ENCODE results near the gene KIF13A.
"Not testable (repeated sequence)": the region's sequence is repeated elsewhere in the genome, so short reads cannot be mapped to it uniquely, and the experiment has no call there.

Gene KIF13A

GRCh38 chr6:17979479-17979878 is 8.0 kb downstream of the KIF13A start:
- Mint-ChIP-seq H3K4me1 (peaks cover 4% of the 10 kb centered on the region), H3K27me3 (ENCODE audit: low read depth, poor library complexity) (no peaks in the 10 kb centered on the region), H3K27ac (no peak overlapping the region), H3K4me3 (no peak overlapping the region), H3K36me3 (ENCODE audit: low read depth) (peaks cover 41% of the 10 kb centered on the region), H3K9me3 (peaks cover 10% of the 10 kb centered on the region)
- no peak for TF ChIP-seq CTCF (IDR thresholded peaks at IDR 0.05)
- DNase-seq: no peak

DNA sequence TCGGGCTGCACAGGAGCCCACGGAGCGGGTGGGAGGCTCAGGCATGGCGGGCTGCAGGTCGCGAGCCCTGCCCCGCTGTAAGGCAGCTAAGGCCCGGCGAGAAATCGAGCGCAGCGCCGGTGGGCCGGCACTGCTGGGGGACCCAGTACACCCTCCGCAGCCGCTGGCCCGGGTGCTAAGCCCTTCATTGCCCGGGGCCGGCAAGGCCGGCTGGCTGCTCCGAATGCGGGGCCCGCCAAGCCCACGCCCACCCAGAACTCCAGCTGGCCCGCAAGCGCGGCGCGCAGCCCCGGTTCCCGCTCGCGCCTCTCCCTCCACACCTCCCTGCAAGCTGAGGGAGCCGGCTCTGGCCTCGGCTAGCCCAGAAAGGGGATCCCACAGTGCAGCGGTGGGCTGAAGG is 11.2 kb downstream of the KIF13A start:
- H3K9me3 Mint-ChIP-seq; DNase-seq; H3K4me3 Mint-ChIP-seq; H3K27me3 Mint-ChIP-seq (ENCODE audit: low read depth, poor library complexity); H3K27ac Mint-ChIP-seq: not testable (repeated sequence)
- Mint-ChIP-seq H3K4me1 (peaks cover 19% of the 10 kb centered on the region), H3K36me3 (ENCODE audit: low read depth) (peaks cover 29% of the 10 kb centered on the region)

DNA sequence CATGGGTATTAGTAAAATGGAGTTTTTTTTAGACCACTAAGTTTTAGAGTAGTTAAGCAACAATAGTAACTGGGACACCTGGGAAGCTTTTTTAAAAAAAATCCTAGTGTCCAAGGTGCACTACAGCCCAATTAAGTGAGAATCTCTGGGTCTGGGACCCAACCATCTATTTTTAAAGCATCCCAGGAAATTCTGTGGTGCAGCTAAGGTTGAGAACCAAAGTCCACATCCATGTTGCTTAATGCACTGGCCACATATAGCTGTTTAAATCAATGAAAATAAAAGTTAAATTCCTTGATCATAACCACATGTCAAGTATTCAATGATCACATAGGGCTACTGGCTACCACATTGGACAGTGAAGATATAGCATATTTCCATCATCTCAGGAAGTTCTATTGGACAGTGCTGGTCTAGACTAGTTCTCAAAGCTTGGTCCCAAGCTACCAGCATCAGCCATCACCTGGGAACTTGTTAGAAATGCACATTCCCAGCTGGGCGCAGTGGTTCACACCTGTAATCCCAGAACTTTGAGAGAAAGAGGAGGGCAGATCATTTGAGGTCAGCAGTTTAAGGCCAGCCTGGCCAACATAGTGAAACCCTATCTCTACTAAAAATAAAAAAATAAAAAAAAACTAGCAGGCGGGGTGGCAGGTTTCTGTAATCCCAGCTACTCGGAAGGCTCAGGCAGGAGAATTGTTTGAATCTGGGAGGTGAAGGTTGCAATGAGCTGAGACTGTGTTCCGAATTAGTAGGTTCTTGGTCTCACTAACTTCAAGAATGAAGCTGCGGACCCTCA is 12.7 kb downstream of the KIF13A start:
- no peak for TF ChIP-seq CTCF (IDR thresholded peaks at IDR 0.05)
- no peak overlapping the region for H3K4me3 Mint-ChIP-seq
- H3K9me3 Mint-ChIP-seq: peaks cover 10% of the 10 kb centered on the region
- H3K4me1 Mint-ChIP-seq: peaks cover 19% of the 10 kb centered on the region
- peaks cover 18% of the 10 kb centered on the region for H3K36me3 Mint-ChIP-seq (ENCODE audit: low read depth)
- H3K27me3 Mint-ChIP-seq (ENCODE audit: low read depth, poor library complexity): no peaks in the 10 kb centered on the region
- no peak overlapping the region for H3K27ac Mint-ChIP-seq
- DNase-seq: no peak

DNA sequence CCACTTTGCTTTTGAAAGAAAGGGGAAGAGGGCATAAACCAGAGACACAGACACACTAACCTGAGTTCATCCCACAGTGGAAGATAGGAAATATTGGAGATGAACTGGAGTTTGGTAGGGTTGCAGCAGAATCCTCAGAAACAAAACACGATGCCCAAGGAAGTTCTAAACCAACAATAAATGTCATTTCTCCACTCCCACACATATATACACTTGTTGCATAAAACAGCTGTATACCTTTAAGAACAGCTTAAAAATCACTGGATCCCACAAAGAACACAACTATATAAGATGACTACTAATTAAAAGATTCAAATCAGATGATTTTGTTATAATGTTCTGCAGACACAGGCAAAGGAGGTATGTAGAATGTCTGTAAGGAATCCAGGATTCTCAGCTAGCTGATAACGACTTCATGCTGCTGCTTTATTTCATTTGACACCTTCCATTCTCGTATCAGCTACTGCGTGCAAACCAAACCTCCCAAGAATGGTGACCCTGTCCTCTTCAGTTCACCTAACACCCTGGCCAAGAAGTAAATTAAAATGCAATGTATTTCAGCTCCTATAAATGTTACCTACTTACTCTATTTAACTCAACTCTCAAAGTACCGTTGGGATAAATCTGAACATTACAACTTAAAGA is 14.3 kb downstream of the KIF13A start:
- Mint-ChIP-seq H3K9me3 (peaks cover 10% of the 10 kb centered on the region), H3K27me3 (ENCODE audit: low read depth, poor library complexity) (no peaks in the 10 kb centered on the region), H3K36me3 (ENCODE audit: low read depth) (peaks cover 14% of the 10 kb centered on the region), H3K4me1 (peaks cover 19% of the 10 kb centered on the region), H3K27ac (peak overlapping the region; percentile 81), H3K4me3 (no peak overlapping the region)
- no peak for TF ChIP-seq CTCF (IDR thresholded peaks at IDR 0.05)
- DNase-seq: no peak

DNA sequence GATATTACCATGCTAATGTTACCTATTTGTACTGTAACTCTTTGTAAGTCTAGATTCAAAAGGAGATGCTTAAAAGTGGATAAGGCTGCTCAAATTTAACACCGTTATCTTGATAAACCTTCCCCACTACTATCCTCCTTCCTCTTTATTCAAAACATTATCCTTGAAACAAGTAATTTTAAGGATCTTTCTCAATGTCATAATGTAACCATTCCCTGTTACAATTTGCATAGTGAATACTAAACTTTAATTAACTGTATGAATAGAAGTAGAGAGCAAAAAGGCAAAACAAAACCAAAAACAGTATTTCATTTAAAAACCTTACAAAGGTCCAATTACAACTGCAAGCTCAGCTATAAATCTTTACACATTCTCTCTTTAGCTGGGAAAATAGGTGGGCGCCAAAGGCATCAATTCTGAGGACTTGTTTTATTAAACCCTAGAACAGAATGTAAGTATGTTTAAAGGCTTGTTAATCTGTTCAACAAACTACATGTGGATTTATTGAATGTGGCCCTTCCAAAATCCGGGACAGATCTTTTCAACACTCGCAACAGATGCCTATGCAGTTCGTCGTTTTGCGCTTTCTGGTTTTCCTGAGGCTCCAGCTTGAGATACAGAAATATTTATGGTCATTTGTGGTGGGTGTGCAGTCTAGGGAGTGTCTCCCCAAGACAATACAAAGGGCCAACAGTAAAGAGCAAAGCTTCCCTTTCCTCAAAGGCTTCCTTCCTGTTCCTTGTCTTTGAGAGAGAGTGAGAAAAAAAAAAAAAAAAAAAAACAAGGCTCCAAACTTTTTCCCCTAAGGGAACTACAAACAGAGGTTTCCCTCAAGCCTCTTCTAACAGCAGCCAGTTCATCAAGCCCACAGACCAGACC is 15.1 kb downstream of the KIF13A start:
- no peak for DNase-seq
- Mint-ChIP-seq H3K4me1 (peaks cover 26% of the 10 kb centered on the region), H3K27me3 (ENCODE audit: low read depth, poor library complexity) (no peaks in the 10 kb centered on the region), H3K36me3 (ENCODE audit: low read depth) (peaks cover 13% of the 10 kb centered on the region), H3K27ac (peak overlapping the region; percentile 81), H3K4me3 (no peak overlapping the region), H3K9me3 (peaks cover 10% of the 10 kb centered on the region)
- TF ChIP-seq CTCF (IDR thresholded peaks at IDR 0.05): no peak
